Measurements from ENCODE around the gene KCNK17.
A peak's percentile ranks its signal among the peaks of the same experiment; 100 is the strongest.

The KCNK17 gene

GRCh38 chr6:39335780-39336545 lies 21.7 kb upstream of the KCNK17 start:
- no peak for DNase-seq

GRCh38 chr6:39333644-39334438 lies 19.6 kb upstream of the KCNK17 start:
- DNase-seq: no peak

GRCh38 chr6:39330476-39330875 lies 16.3 kb upstream of the KCNK17 start:
- peak; percentile 83 for DNase-seq

GRCh38 chr6:39330057-39330456 lies 15.8 kb upstream of the KCNK17 start:
- DNase-seq: no peak

- peak; percentile 49 for DNase-seq
Observed at GRCh38 chr6:39328066-39328465, 13.8 kb upstream of the KCNK17 start.

GRCh38 chr6:39327507-39327906 lies 13.3 kb upstream of the KCNK17 start:
- DNase-seq: no peak

GRCh38 chr6:39322306-39322850 lies 8.2 kb upstream of the KCNK17 start, which contains the start of gene KCNK16:
Gene KCNK16 (minus strand): TSS chr6:39322702. CDS start chr6:39322540, 162 bp downstream.
- DNase-seq: no peak

GRCh38 chr6:39321761-39322160 lies 7.5 kb upstream of the KCNK17 start:
- no peak for DNase-seq

GRCh38 chr6:39320363-39320984 lies 6.3 kb upstream of the KCNK17 start:
- DNase-seq: no peak

GRCh38 chr6:39319621-39320362 lies 5.6 kb upstream of the KCNK17 start:
- DNase-seq: no peak

- no peak for DNase-seq
Observed at GRCh38 chr6:39317256-39317655, 3.0 kb upstream of the KCNK17 start.

GRCh38 chr6:39313526-39314272 lies 520 bp downstream of the KCNK17 start:
- DNase-seq: peak; percentile 45

- DNase-seq: no peak
Observed at GRCh38 chr6:39312912-39313525, 1.2 kb downstream of the KCNK17 start.

GRCh38 chr6:39310542-39310941 lies 3.7 kb downstream of the KCNK17 start:
- no peak for DNase-seq

- peak; percentile 66 for DNase-seq
Observed at GRCh38 chr6:39309942-39310531, 4.2 kb downstream of the KCNK17 start.

- no peak for DNase-seq
Observed at GRCh38 chr6:39307462-39307861, 6.8 kb downstream of the KCNK17 start.

- no peak for DNase-seq
Observed at GRCh38 chr6:39304951-39305350, 9.3 kb downstream of the KCNK17 start.

- no peak for DNase-seq
Observed at GRCh38 chr6:39303425-39304153, 10.6 kb downstream of the KCNK17 start.

GRCh38 chr6:39302669-39303424 lies 11.4 kb downstream of the KCNK17 start:
- peak; percentile 40 for DNase-seq
